ENCODE data around the gene VSIG1. TPM values are rescaled to one million over a fixed set of nuclear protein-coding genes. Genes with fewer than 3 reads are reported as not detected.
A peak's percentile ranks its signal among the peaks of the same experiment; 100 is the strongest.

VSIG1 gene
- total RNA-seq, 3 donors from 2014 or later (not counting 1 experiment from before 2014, with no cell fraction given) = 0.54 to 1.1 TPM; not detected in 1

GRCh38 chrX:108088511-108088910 lies 43.6 kb downstream of the VSIG1 start:
- Histone ChIP-seq H3K4me3 (ENCODE audit: low read length) (no peak overlapping the region), H3K9me3 (ENCODE audit: control insufficient read depth, insufficient read depth, low read length) (no peaks in the 10 kb centered on the region), H3K36me3 (ENCODE audit: control insufficient read depth, insufficient read depth, low read length) (peaks cover 12% of the 10 kb centered on the region), H3K27ac (ENCODE audit: low read length) (no peak overlapping the region), H3K27me3 (ENCODE audit: control insufficient read depth, insufficient read depth, low read length) (no peaks in the 10 kb centered on the region), H3K4me1 (ENCODE audit: control insufficient read depth, insufficient read depth, low read length) (peaks cover 5% of the 10 kb centered on the region)
- H3K9me3 Mint-ChIP-seq = no peaks in the 10 kb centered on the region
- ATAC-seq = no peak
- TF ChIP-seq CTCF (IDR thresholded peaks at IDR 0.05) = no peak
- no peaks in the 10 kb centered on the region for H3K4me1 Mint-ChIP-seq
- intact Hi-C loops (cut with micrococcal nuclease) = no loop called here
- no CpG with 5 or more reads among the region's 1 CpG for WGBS (ENCODE audit: insufficient coverage)
- H3K4me3 Mint-ChIP-seq = no peak overlapping the region
- no peaks in the 10 kb centered on the region for H3K36me3 Mint-ChIP-seq
- DNase-seq = no peak
- H3K27ac Mint-ChIP-seq = no peak overlapping the region
- H3K27me3 Mint-ChIP-seq (ENCODE audit: low read depth in 2 of 2) = no peaks in the 10 kb centered on the region

- H3K9me3 Mint-ChIP-seq = no peaks in the 10 kb centered on the region
- Histone ChIP-seq H3K36me3 (ENCODE audit: control insufficient read depth, insufficient read depth, low read length) (peaks cover 4% of the 10 kb centered on the region), H3K27me3 (ENCODE audit: control insufficient read depth, insufficient read depth, low read length) (no peaks in the 10 kb centered on the region), H3K4me1 (ENCODE audit: control insufficient read depth, insufficient read depth, low read length) (peaks cover 5% of the 10 kb centered on the region), H3K27ac (ENCODE audit: low read length) (peak overlapping the region; percentile 94), H3K9me3 (ENCODE audit: control insufficient read depth, insufficient read depth, low read length) (no peaks in the 10 kb centered on the region), H3K4me3 (ENCODE audit: low read length) (peak overlapping the region; percentile 82)
- H3K36me3 Mint-ChIP-seq = no peaks in the 10 kb centered on the region
- DNase-seq (no peak), ATAC-seq (no peak)
- intact Hi-C loops (cut with micrococcal nuclease) = no loop called here
- WGBS (ENCODE audit: insufficient coverage) = 2% methylated on average over 14 of the region's 20 CpGs
- no peak overlapping the region for H3K4me3 Mint-ChIP-seq
- TF ChIP-seq CTCF (IDR thresholded peaks at IDR 0.05) = no peak
- H3K4me1 Mint-ChIP-seq = no peaks in the 10 kb centered on the region
- H3K27ac Mint-ChIP-seq = no peak overlapping the region
- H3K27me3 Mint-ChIP-seq (ENCODE audit: low read depth in 2 of 2) = no peaks in the 10 kb centered on the region
Measured at GRCh38 chrX:108090491-108091263, 45.8 kb downstream of the VSIG1 start.

- no peak for TF ChIP-seq CTCF (IDR thresholded peaks at IDR 0.05)
- Mint-ChIP-seq H3K36me3 (no peaks in the 10 kb centered on the region), H3K4me3 (no peak within 1 kb of the TSS), H3K4me1 (no peaks in the 10 kb centered on the region), H3K9me3 (no peaks in the 10 kb centered on the region), H3K27ac (no peak within 1 kb of the TSS), H3K27me3 (ENCODE audit: low read depth in 2 of 2) (no peaks in the 10 kb centered on the region)
- Histone ChIP-seq H3K4me3 (ENCODE audit: low read length) (peak within 1 kb of the TSS; percentile 82), H3K27me3 (ENCODE audit: control insufficient read depth, insufficient read depth, low read length) (no peaks in the 10 kb centered on the region), H3K36me3 (ENCODE audit: control insufficient read depth, insufficient read depth, low read length) (peaks cover 4% of the 10 kb centered on the region), H3K4me1 (ENCODE audit: control insufficient read depth, insufficient read depth, low read length) (peaks cover 5% of the 10 kb centered on the region), H3K9me3 (ENCODE audit: control insufficient read depth, insufficient read depth, low read length) (no peaks in the 10 kb centered on the region), H3K27ac (ENCODE audit: low read length) (peak within 1 kb of the TSS; percentile 94)
- DNase-seq = peak; percentile 75 to 92
- under 1% methylated on average over 47 of the region's 47 CpGs for WGBS (ENCODE audit: insufficient coverage)
- intact Hi-C loops (cut with micrococcal nuclease) = no loop called here
- peak; percentile 95 to 98 (median 96) for ATAC-seq
Measured at GRCh38 chrX:108091264-108091877, 46.5 kb downstream of the VSIG1 start, which contains the start of the genes ATG4A and PSMD10. ATG4A (plus strand) TSS chrX:108091778; CDS start chrX:108091827, 49 bp downstream. PSMD10 (minus strand) TSS chrX:108091542; CDS start chrX:108091520, 22 bp downstream.
